OCI-LY3 (cell line): ENCODE measurements around the gene PTX4.

Experiments
- H2AFZ ChIP-seq: fragments of 200-600, 300-600 bp; shearing (Covaris generic); 2 replicates; pipeline ENCODE4 v1.6.0; 2014; ENCODE audit warnings: antibody characterized with exemption, low read depth, low read length
- H3K27ac ChIP-seq: fragments of 200-600, 300-600 bp; sonication (generic); 2 replicates; pipeline ENCODE4 v1.5.1; 2014; ENCODE audit warnings: mild to moderate bottlenecking, low read length, moderate library complexity, mixed read lengths
- H3K27me3 ChIP-seq: fragments of 200-600, 300-600 bp; sonication (generic); 2 replicates; pipeline ENCODE4 v1.6.1; 2014; ENCODE audit warnings: low read depth, low read length, mixed read lengths
- H3K36me3 ChIP-seq: fragments of 200-600, 300-600 bp; sonication (generic); replicated peaks from 2 replicates; pipeline ENCODE3; 2014; ENCODE audit warnings: low read depth, low read length, mixed read lengths
- H3K4me1 ChIP-seq: fragments of 300-600, 200-600 bp; sonication (generic); 2 replicates; pipeline ENCODE4 v1.6.1; 2014; ENCODE audit warnings: low read length, mixed read lengths
- H3K4me2 ChIP-seq: fragments of 200-600, 300-600 bp; sonication (generic); 2 replicates; pipeline ENCODE4 v1.6.1; 2014; ENCODE audit warnings: low read length, mixed read lengths
- H3K4me3 ChIP-seq: fragments of 300-600, 200-600 bp; sonication (generic); 2 replicates; pipeline ENCODE4 v1.5.1; 2014; ENCODE audit warnings: antibody characterized with exemption, mild to moderate bottlenecking, low read length, moderate library complexity
- H3K79me2 ChIP-seq: fragments of 300-600, 200-600 bp; shearing (Covaris generic); 2 replicates; pipeline ENCODE4 v1.6.1; 2014; ENCODE audit warnings: mild to moderate bottlenecking, low read length, mixed read lengths
- H3K9ac ChIP-seq: fragments of 300-600, 200-600 bp; shearing (Covaris generic); 2 replicates; pipeline ENCODE4 v1.6.0; 2014; ENCODE audit warnings: mild to moderate bottlenecking, low read length, moderate library complexity
- H3K9me3 ChIP-seq: fragments of 200-600, 300-600 bp; shearing (Covaris generic); 2 replicates; pipeline ENCODE4 v1.6.1; 2014; ENCODE audit warnings: low read length, mixed read lengths; ENCODE audit not compliant: insufficient read depth
- H4K20me1 ChIP-seq: fragments of 200-600, 300-600 bp; sonication (generic); 2 replicates; pipeline ENCODE4 v1.6.1; 2016; ENCODE audit warnings: low read length, mixed read lengths; ENCODE audit not compliant: insufficient read depth
- EZH2phosphoT487 ChIP-seq: fragments of 200-600 bp; shearing (Covaris generic); IDR thresholded peaks from 2 replicates; pipeline ENCODE4 v1.6.1; 2018; ENCODE audit warnings: antibody characterized with exemption, mixed run types, low read depth
- TF ChIP-seq, protein P1 (sequence below): fragments of 200-600, 300-600 bp; sonication (generic); IDR thresholded peaks from 2 replicates; pipeline ENCODE4 v1.5.1; 2014; ENCODE audit warnings: antibody characterized with exemption, low read length, low read depth

Gene PTX4

DNA sequence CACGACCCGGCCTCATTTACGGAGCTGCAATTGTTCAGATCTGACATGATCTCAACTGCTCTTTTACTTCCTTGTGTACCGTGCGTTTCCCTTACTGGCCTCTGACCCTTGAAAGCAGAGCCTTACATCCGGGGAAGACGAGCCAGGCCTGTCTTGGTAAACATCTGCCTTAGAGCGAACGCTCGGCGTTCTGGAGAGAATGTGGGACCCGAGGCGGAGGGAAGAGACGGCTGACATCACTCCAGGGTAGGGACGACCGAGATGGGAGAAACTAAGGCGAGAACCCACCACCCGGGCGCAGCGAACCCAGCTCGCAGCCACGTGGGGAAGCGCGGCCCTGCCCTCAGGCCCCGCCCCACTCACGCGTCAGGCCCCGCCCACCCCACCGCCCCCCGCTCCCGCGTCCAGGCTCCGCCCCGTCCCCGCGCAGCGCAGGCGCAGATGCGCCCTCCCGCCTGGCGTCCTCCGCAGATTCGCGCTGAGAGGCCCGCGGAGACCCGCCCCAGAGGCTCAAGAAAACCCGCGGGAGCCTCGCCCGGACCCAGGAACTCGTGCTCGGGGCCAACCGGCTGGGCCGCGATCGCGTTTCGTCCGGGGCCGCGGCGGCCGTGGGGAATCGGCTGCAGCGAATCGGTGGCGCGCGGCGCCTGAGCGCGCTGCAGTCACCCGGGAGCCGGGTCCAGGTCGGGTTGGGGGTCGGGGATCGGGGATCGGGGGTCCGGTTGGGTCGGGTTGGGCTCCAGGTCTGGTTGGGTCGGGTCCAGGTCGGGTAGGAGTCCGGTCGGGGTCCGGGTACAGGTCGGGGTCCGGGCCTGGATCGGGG is 4.4 kb upstream of the PTX4 start, which contains the start of gene TELO2:
Gene TELO2 (plus strand): TSS at position 438 of the 823 bp plus-strand sequence. CDS start 922 bp downstream, outside the sequence.
- Histone ChIP-seq H3K27me3 (no peaks in the 10 kb centered on the region), H2AFZ (peak within 1 kb of the TSS; percentile 19), H3K27ac (peak within 1 kb of the TSS; percentile 55), H3K4me1 (peaks cover 12% of the 10 kb centered on the region), H3K36me3 (peaks cover 16% of the 10 kb centered on the region), H3K4me2 (peak within 1 kb of the TSS; percentile 90), H4K20me1 (no peaks in the 10 kb centered on the region), H3K9ac (peak within 1 kb of the TSS; percentile 79), H3K9me3 (no peaks in the 10 kb centered on the region), H3K4me3 (peak within 1 kb of the TSS; percentile 81), H3K79me2 (peaks cover 24% of the 10 kb centered on the region)
- TF ChIP-seq EZH2phosphoT487, result no peak

DNA sequence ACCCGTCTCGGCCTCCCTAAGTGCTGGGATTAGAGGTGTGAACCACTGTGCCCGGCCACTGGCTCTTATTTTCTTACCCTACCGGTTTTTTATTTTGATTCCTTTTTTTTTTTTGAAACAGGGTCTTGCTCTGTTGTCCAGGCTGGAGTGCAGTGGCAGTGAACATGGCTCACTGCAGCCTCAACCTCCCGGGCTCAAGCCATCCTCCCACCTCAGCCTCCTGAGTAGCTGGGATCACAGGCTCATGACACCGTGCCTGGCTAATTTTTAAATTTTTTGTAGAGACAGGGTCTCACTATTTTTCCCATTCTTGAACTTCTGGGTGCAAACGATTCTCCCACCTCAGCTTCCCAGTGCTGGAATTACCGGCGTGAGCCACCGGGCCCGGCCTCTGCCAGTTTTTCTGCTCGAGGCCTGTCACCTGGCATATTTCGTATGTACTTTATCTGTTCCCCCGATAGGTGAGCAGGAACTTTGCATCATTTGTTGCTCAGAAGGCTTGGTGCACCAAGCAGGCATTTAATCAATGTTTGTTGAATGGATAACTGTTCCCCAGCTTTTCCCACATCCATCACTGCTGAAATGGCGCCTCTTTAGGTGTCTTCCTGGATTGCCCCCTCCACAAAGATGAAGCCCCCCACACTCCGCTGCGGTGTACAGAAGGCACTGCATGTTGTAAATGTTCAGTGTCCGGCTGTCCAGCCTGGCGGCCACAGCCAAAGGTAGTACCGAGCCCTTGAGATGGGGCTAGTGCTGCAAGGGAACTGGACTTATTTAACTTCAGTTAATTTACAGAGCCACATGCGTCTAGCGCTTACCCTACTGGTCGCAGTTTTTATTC is 3.6 kb upstream of the PTX4 start:
- Histone ChIP-seq H3K9me3 (no peaks in the 10 kb centered on the region), H3K27me3 (no peaks in the 10 kb centered on the region), H3K4me3 (peak overlapping the region; percentile 81), H3K27ac (peak overlapping the region; percentile 7; the same call in 1 of the 2 replicates), H2AFZ (peak overlapping the region; percentile 19), H3K4me1 (peaks cover 12% of the 10 kb centered on the region), H3K36me3 (peaks cover 13% of the 10 kb centered on the region), H3K9ac (peak overlapping the region; percentile 60), H4K20me1 (no peaks in the 10 kb centered on the region), H3K4me2 (peak overlapping the region; percentile 90), H3K79me2 (peaks cover 24% of the 10 kb centered on the region)
- TF ChIP-seq, protein P1, sequence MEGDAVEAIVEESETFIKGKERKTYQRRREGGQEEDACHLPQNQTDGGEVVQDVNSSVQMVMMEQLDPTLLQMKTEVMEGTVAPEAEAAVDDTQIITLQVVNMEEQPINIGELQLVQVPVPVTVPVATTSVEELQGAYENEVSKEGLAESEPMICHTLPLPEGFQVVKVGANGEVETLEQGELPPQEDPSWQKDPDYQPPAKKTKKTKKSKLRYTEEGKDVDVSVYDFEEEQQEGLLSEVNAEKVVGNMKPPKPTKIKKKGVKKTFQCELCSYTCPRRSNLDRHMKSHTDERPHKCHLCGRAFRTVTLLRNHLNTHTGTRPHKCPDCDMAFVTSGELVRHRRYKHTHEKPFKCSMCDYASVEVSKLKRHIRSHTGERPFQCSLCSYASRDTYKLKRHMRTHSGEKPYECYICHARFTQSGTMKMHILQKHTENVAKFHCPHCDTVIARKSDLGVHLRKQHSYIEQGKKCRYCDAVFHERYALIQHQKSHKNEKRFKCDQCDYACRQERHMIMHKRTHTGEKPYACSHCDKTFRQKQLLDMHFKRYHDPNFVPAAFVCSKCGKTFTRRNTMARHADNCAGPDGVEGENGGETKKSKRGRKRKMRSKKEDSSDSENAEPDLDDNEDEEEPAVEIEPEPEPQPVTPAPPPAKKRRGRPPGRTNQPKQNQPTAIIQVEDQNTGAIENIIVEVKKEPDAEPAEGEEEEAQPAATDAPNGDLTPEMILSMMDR, result no peak
- no peak for TF ChIP-seq EZH2phosphoT487

DNA sequence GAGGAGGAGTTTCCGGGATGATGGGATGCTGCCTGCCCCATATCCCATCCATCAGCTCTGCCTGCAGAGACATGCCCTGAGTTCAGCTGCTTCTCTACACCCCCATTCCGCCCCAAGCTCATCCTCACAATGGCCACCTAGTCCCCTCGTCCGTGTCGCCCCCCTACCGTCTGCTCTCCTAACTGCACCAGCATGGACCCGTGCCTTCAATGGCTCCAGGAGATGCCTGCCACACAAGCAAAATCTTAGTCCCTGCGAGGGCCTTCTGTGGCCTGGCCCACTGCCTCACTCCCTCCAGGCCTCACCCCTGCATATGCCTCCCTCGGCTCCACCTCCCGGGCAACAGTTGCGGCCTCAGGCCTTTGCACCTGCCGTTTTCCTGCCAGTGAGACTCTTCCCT is 2.6 kb upstream of the PTX4 start:
- peaks cover 12% of the 10 kb centered on the region for H3K4me1 ChIP-seq
- H4K20me1 ChIP-seq, result no peaks in the 10 kb centered on the region
- no peak overlapping the region for H3K4me2 ChIP-seq
- no peak overlapping the region for H3K4me3 ChIP-seq
- H3K27me3 ChIP-seq, result no peaks in the 10 kb centered on the region
- TF ChIP-seq, protein P1, result no peak
- TF ChIP-seq EZH2phosphoT487, result no peak
- H3K9me3 ChIP-seq, result no peaks in the 10 kb centered on the region
- H3K9ac ChIP-seq, result no peak overlapping the region
- H3K36me3 ChIP-seq, result peaks cover 5% of the 10 kb centered on the region
- no peak overlapping the region for H3K27ac ChIP-seq
- peaks cover 24% of the 10 kb centered on the region for H3K79me2 ChIP-seq
- H2AFZ ChIP-seq, result no peak overlapping the region

DNA sequence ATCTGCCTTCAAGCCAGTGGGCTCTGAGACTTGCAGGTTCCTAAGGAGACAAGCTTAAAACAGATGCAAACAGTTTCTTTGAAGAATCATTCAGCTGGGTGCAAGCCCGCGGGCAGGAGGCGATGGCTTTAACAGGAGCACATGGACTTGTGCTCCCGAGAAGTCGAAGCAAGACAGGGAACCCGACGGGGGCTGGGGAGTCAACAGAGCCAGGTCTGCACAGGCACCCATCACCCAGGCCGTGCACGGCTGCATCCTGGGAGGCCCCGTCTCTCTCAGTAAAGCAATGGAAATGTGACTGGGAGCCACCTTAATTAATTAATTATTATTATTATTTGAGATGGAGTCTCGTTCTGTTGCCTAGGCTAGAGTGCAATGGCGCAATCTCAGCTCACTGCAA is 333 bp upstream of the PTX4 start:
- Histone ChIP-seq H2AFZ (no peak overlapping the region), H3K79me2 (peaks cover 8% of the 10 kb centered on the region), H3K27ac (no peak overlapping the region), H3K4me2 (no peak overlapping the region), H3K9me3 (no peaks in the 10 kb centered on the region), H4K20me1 (no peaks in the 10 kb centered on the region), H3K36me3 (no peaks in the 10 kb centered on the region), H3K4me3 (no peak overlapping the region), H3K27me3 (no peaks in the 10 kb centered on the region), H3K4me1 (peaks cover 7% of the 10 kb centered on the region), H3K9ac (no peak overlapping the region)
- no peak for TF ChIP-seq EZH2phosphoT487
- TF ChIP-seq, protein P1, result no peak
